Hepatocyte (in vitro differentiated cells): ENCODE results near the gene TUBE1.

Experiments used
- EZH2 ChIP-seq: fragments of 200-600 bp; sonication (generic); IDR thresholded peaks from 2 replicates; pipeline ENCODE4 v1.6.1; 2016; ENCODE audit warnings: antibody characterized with exemption, mild to moderate bottlenecking, borderline replicate concordance
- EZH2phosphoT487 ChIP-seq: fragments of 200-600 bp; sonication (generic); IDR thresholded peaks from one replicate; pipeline ENCODE4 v1.6.1; 2018; ENCODE audit warnings: antibody characterized with exemption, mild to moderate bottlenecking, low read depth, moderate library complexity; ENCODE audit not compliant: unreplicated experiment, severe bottlenecking
- TF ChIP-seq, protein P1 (sequence below): fragments of 200-600 bp; sonication (generic); IDR thresholded peaks from 2 replicates; pipeline ENCODE4 v1.5.1; 2016; ENCODE audit warnings: antibody characterized with exemption, mild to moderate bottlenecking; ENCODE audit not compliant: poor library complexity

GRCh38 chr6:112054001-112054400 is 33.3 kb downstream of the TUBE1 start, which contains the start of gene CCN6:
- TF ChIP-seq, protein P1, sequence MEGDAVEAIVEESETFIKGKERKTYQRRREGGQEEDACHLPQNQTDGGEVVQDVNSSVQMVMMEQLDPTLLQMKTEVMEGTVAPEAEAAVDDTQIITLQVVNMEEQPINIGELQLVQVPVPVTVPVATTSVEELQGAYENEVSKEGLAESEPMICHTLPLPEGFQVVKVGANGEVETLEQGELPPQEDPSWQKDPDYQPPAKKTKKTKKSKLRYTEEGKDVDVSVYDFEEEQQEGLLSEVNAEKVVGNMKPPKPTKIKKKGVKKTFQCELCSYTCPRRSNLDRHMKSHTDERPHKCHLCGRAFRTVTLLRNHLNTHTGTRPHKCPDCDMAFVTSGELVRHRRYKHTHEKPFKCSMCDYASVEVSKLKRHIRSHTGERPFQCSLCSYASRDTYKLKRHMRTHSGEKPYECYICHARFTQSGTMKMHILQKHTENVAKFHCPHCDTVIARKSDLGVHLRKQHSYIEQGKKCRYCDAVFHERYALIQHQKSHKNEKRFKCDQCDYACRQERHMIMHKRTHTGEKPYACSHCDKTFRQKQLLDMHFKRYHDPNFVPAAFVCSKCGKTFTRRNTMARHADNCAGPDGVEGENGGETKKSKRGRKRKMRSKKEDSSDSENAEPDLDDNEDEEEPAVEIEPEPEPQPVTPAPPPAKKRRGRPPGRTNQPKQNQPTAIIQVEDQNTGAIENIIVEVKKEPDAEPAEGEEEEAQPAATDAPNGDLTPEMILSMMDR = no peak
- TF ChIP-seq EZH2 (no peak), EZH2phosphoT487 (no peak)
